Measurements from ENCODE around the gene SCFD1. TPM values are rescaled to one million over a fixed set of nuclear protein-coding genes. Genes with fewer than 3 reads are reported as not detected.

SCFD1 gene
- total RNA-seq, 1 donor from 2014 or later: 44.4 TPM

GRCh38 chr14:30754778-30755177, 132.7 kb downstream of the SCFD1 start:
- DNase-seq (ENCODE audit: low read depth in 2 of 2): no peak

GRCh38 chr14:30756594-30756993, 134.5 kb downstream of the SCFD1 start:
- no peak for DNase-seq (ENCODE audit: low read depth in 2 of 2)

DNA sequence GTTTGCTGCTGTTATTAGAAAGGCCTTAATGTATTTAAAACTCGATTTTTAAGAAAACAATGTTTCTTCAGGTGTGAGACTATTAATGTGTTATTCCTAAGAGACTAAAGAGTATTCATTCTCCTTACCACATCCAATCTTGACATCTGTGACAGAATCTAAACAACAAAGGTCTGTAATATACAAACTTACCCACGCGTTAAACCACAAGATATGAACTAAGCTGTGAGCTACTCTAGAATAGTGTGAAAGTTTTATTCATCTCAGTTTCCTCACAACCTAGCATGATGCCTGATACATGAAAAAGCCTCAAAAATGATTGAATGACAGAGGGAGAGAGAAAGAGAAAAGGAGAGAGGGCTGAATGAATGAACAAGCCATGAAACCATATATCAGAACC, 135.0 kb downstream of the SCFD1 start:
- DNase-seq (ENCODE audit: low read depth in 2 of 2): no peak

DNA sequence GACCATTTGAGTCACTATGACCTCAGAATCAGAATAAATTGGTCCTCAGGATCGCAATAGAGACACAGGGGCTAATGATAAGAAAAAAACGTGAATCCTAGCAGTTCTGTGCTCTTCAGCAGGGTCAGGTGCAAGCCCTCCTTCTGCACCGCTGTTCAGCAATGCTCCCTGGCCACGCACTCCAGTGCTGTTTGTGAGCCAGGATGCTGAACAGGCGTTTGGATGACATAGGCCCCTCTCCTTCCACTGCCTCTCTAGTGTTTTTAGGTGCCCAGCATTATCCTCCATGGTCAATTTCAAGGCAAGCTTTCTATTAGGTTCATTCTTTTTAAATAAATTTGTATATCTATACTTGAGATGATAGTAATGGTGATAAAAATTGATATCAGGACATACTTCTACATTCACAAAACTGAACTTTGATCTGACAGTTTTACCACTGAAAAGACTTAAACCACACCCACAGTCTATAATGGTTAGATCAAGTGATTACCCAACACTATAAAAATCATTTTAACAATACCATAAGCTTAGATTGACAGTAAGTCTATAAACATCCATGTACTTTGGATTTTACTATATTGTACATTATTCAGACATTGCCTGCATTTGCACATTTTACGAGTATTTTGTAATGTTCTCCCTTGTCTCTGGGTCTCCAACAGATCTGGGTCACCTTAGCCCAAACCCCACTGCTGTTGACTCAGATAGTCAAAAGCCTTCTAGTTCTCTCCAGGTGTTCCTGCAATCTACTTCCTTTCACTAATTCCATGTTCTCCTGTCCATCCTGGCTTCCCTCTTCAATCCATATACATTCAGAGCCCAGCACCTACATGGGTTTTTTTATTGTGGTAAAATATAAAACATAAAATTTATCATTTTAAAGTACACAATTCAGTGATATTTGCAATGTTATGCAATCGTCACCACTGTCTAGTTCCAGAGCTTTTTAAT, 137.3 kb downstream of the SCFD1 start:
- DNase-seq (ENCODE audit: low read depth in 2 of 2): no peak

GRCh38 chr14:30763891-30764290, 141.8 kb downstream of the SCFD1 start:
- DNase-seq (ENCODE audit: low read depth in 2 of 2): no peak

- DNase-seq (ENCODE audit: low read depth in 2 of 2): no peak
These were observed 145.5 kb downstream of the SCFD1 start for GRCh38 chr14:30767624-30768023.

- DNase-seq (ENCODE audit: low read depth in 2 of 2): no peak
These were observed 146.7 kb downstream of the SCFD1 start for GRCh38 chr14:30768791-30769190.

DNA sequence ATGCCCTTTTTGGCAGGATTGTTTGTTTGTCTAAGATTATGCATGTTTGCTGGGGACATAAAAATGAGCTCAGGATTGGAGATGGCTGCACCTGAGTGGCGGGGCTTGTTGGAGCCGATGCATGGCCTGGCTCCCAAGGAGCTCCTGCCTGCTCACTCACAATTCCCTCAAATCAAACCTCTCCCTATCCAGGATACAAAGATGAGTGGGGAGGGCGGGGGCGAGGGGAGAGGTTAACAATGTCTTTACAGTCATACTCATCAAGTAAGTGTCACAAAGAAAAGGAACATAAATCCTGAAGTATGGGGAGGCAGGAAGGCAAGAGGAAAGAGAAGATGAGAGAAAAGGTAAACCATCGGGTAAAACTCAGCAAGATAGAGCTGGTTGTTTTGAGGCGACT, 148.3 kb downstream of the SCFD1 start:
- DNase-seq (ENCODE audit: low read depth in 2 of 2): no peak

DNA sequence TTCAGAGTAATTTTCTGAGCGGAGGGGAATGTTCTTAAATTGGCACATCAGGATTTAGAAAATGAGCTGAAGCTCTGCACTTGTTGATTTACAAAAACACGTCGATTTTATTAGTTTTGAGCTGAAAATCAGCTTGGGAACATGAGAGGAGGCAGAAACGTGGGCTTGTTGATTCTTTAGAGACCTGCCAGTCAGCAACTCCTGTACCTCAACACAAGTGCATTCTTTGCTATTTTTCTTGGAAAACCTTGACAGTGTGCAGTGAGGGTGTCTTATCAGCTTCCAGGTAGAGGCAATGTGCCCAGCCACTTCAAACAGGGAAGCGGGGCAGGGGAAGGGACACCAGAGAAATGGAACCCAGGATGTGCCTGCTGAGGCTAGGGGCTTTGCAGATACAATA, 149.5 kb downstream of the SCFD1 start:
- no peak for DNase-seq (ENCODE audit: low read depth in 2 of 2)

DNA sequence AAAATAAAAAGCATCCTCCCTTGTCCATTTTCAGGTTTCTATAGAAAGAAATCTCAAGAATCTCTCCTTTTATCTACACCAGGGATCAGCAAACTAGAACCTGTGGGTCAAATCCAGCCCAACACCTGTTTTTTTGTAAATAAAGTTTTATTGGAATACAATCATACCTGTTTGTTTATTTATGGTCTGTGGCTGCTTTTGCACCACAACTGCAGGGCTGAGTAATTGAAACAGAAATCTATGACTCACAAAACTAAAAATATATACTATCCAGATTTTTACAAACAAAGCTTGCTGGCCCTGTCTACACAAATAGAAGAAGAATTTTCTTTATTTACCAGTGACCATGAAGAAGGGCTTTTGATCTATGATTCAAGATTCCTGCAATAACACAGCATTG, 157.1 kb downstream of the SCFD1 start:
- no peak for DNase-seq (ENCODE audit: low read depth in 2 of 2)

Other genes with a start within 250 kb of the SCFD1 start
- gene G2E3, start 63.2 kb upstream of the SCFD1 start, total RNA-seq: 6.8 and 9.3 TPM in 2 replicates

Measured in lung microvascular endothelial cell (primary cell).